HL-60 (cell line): ENCODE data around the gene MPRIP.

Source experiments
- DNase-seq, 2 experiments: peaks; one replicate each; pipeline ENCODE4 v3.0.0-alpha.2; 2010 to 2020; ENCODE audit warnings: low read depth in 1 of 2, low spot score in 1 of 2
- H3K27ac ChIP-seq: fragments of 250-450 bp; sonication (Bioruptor Pico); replicated peaks from 2 replicates; pipeline ENCODE4 v1.5.1; 2020; ENCODE audit warnings: mild to moderate bottlenecking, moderate library complexity
- H3K27me3 ChIP-seq: fragments of 250-450 bp; sonication (Bioruptor Pico); 2 replicates; pipeline ENCODE4 v1.5.1; 2021; ENCODE audit warnings: mild to moderate bottlenecking, moderate library complexity; ENCODE audit not compliant: insufficient read depth, poor library complexity, severe bottlenecking
- H3K4me3 ChIP-seq: replicated peaks from 2 replicates; pipeline ENCODE4 v1.5.1; 2011; ENCODE audit warnings: mild to moderate bottlenecking, control low read depth, low read length; ENCODE audit not compliant: insufficient read depth
- CTCF ChIP-seq: IDR thresholded peaks from one replicate; pipeline ENCODE4 v1.5.1; 2011; ENCODE audit warnings: low read length, control low read depth, inconsistent platforms; ENCODE audit not compliant: insufficient read depth
- GABPA ChIP-seq: IDR thresholded peaks from 2 replicates; pipeline ENCODE4 v1.6.1; 2012; ENCODE audit warnings: low read depth
- POLR2AphosphoS5 ChIP-seq: IDR thresholded peaks from 2 replicates; pipeline ENCODE4 v1.6.1; 2012; ENCODE audit warnings: low read depth
- REST ChIP-seq: IDR thresholded peaks from 2 replicates; pipeline ENCODE4 v1.6.1; 2012; ENCODE audit warnings: low read depth; ENCODE audit not compliant: insufficient replicate concordance
- SPI1 ChIP-seq: IDR thresholded peaks from 2 replicates; pipeline ENCODE4 v1.6.1; 2012; ENCODE audit warnings: low read depth, mild to moderate bottlenecking, borderline replicate concordance

MPRIP gene

GRCh38 chr17:17060001-17060922 lies 18.0 kb downstream of the MPRIP start:
- Histone ChIP-seq H3K27me3 (no peaks in the 10 kb centered on the region), H3K4me3 (no peak overlapping the region), H3K27ac (no peak overlapping the region)
- no peak for TF ChIP-seq CTCF
- no peak for TF ChIP-seq SPI1
- TF ChIP-seq REST: no peak
- TF ChIP-seq GABPA: no peak
- no peak for TF ChIP-seq POLR2AphosphoS5
- DNase-seq: no peak

DNA sequence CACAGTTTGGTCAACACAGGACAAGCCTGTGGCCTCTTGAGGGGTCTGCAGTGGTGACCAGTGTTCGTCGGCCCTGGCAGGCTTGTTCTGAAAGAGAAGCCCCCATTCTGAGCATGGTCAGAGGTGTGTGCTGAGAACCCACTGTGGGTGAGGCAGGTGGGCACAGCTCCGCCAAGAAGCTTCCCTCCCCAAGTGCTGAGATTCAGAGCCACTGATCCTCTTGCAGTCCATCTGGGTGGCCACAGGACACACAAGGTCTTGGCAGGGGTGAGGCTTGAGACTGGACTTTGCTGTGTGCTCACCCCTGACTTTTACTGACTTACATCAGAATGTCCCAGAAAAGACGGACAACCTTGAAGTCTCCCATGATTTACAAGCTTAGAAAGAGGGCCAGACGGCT lies 18.7 kb downstream of the MPRIP start:
- DNase-seq: no peak
- TF ChIP-seq GABPA: no peak
- no peak overlapping the region for H3K4me3 ChIP-seq
- no peak overlapping the region for H3K27ac ChIP-seq
- H3K27me3 ChIP-seq: no peaks in the 10 kb centered on the region

DNA sequence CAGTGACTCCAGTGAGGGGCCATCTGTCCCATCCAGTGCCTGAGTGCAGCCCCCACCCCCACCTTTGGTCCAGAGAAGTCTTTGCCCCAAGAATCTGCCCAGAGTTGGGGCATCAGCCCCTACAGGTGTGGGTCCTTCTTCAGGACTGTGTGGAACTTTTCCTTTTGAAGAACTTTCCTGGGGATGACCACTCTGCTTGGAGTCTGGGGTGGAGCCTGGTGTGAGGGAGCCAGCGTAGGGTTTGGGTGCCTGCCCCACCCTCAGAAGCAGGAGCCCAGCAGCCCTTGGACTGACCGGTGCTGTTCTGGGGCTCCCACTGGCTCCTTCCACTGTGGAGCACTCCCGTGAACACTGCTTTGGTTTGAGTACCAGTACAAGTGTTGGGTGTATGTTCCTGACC lies 19.3 kb downstream of the MPRIP start:
- DNase-seq: no peak
- no peak overlapping the region for H3K27ac ChIP-seq
- no peaks in the 10 kb centered on the region for H3K27me3 ChIP-seq
- no peak overlapping the region for H3K4me3 ChIP-seq
- TF ChIP-seq POLR2AphosphoS5: no peak
- TF ChIP-seq SPI1: no peak
- no peak for TF ChIP-seq REST
- TF ChIP-seq GABPA: no peak
- no peak for TF ChIP-seq CTCF

GRCh38 chr17:17062356-17062755 lies 20.1 kb downstream of the MPRIP start:
- TF ChIP-seq CTCF (no peak), POLR2AphosphoS5 (no peak), REST (no peak), GABPA (no peak), SPI1 (no peak)
- Histone ChIP-seq H3K27me3 (no peaks in the 10 kb centered on the region), H3K27ac (no peak overlapping the region), H3K4me3 (no peak overlapping the region)
- no peak for DNase-seq
